SK-N-MC (cell line): ENCODE data around the gene SSR4.

Experiments used
- EZH2 ChIP-seq: fragments of 200-600 bp; sonication (generic); IDR thresholded peaks from one replicate; pipeline ENCODE4 v1.6.1; 2017; ENCODE audit warnings: antibody characterized with exemption
- FOXP2 ChIP-seq: optimal IDR thresholded peaks from 2 replicates; pipeline ENCODE3; 2011; ENCODE audit warnings: mild to moderate bottlenecking, moderate library complexity; ENCODE audit not compliant: insufficient read depth; ENCODE audit errors: extremely low read length, control extremely low read depth
- POLR2AphosphoS5 ChIP-seq: IDR thresholded peaks from 2 replicates; pipeline ENCODE4 v1.6.1; 2012; ENCODE audit warnings: mild to moderate bottlenecking, low read depth, low read length, borderline replicate concordance

DNA sequence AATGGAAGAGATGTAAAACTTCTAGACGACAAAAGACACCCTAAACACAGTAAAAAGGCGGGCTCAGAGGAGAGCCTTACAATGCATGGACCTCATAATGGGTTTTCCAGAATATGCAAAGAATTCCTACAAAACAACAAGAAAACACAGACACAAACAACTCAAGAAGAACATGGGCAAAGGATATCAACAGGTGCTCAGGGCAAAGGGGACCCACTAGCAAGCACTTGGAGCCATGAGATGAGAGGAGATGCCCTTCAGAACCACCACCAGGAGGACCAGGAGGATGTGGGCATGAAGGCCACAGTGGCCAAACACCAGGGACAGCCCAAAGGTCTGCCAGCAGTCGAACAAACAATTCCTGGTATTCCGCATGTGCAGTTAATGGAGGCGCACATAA is 18.7 kb downstream of the SSR4 start:
- TF ChIP-seq POLR2AphosphoS5 = no peak
- no peak for TF ChIP-seq EZH2
- no peak for TF ChIP-seq FOXP2
